ENCODE measurements around the gene LDLRAD4. TPM values are rescaled to one million over a fixed set of nuclear protein-coding genes. Genes with fewer than 3 reads are reported as not detected.
A peak's percentile ranks its signal among the peaks of the same experiment; 100 is the strongest.

The LDLRAD4 gene
- total RNA-seq, 1 experiment from 2014 or later, result 3.6 TPM

DNA sequence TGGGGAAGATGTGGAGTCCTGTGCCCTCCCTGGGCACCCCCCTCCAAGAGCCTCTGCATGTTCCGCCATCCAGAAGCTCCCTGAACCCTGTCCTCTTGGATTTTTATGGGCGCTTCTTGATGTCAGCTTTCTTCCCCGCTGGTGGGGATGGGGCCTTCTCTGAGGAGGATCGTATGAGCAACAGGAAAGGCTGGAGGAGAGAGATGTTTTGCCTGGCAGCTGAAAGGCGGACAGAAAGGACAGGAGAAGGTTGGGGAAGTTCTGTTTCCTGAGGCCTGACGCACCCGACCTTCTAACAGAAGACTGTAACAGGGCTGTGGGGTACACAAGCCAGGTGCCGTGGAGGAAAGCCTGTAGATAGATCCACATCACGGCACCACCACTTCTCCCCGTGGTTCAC lies 238.8 kb downstream of the LDLRAD4 start:
- H3K36me3 ChIP-seq (ENCODE audit: insufficient read depth, low read length, poor library complexity, severe bottlenecking), result no peaks in the 10 kb centered on the region
- CTCF ChIA-PET, result no interaction called here
- intact Hi-C loops (cut with micrococcal nuclease; ENCODE audit: unreplicated experiment), result no loop called here
- POLR2A ChIA-PET (ENCODE audit: low non-redundant PET), result no interaction called here
- H3K4me1 ChIP-seq (ENCODE audit: insufficient read depth, low read length, poor library complexity, severe bottlenecking), result peaks cover 5% of the 10 kb centered on the region
- no peak for TF ChIP-seq EZH2 (IDR thresholded peaks at IDR 0.05; ENCODE audit: borderline replicate concordance, low read depth, low read length, poor library complexity, severe bottlenecking)
- TF ChIP-seq, protein P1, sequence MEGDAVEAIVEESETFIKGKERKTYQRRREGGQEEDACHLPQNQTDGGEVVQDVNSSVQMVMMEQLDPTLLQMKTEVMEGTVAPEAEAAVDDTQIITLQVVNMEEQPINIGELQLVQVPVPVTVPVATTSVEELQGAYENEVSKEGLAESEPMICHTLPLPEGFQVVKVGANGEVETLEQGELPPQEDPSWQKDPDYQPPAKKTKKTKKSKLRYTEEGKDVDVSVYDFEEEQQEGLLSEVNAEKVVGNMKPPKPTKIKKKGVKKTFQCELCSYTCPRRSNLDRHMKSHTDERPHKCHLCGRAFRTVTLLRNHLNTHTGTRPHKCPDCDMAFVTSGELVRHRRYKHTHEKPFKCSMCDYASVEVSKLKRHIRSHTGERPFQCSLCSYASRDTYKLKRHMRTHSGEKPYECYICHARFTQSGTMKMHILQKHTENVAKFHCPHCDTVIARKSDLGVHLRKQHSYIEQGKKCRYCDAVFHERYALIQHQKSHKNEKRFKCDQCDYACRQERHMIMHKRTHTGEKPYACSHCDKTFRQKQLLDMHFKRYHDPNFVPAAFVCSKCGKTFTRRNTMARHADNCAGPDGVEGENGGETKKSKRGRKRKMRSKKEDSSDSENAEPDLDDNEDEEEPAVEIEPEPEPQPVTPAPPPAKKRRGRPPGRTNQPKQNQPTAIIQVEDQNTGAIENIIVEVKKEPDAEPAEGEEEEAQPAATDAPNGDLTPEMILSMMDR (conservative IDR thresholded peaks at IDR 0.05; ENCODE audit: low read depth, low read length), result no peak
- H3K27ac ChIP-seq (ENCODE audit: low read depth, low read length, poor library complexity, severe bottlenecking), result no peak overlapping the region
- no peaks in the 10 kb centered on the region for H3K27me3 ChIP-seq (replicated peaks; ENCODE audit: insufficient read depth, low read depth, low read length, poor library complexity)
- no TSS peak for BruUV-seq (replicated peaks)
- DNase-seq (ENCODE audit: low spot score), result no peak
- no peaks in the 10 kb centered on the region for H3K9me3 ChIP-seq (ENCODE audit: low read depth, low read length, poor library complexity, severe bottlenecking)
- H3K4me3 ChIP-seq (ENCODE audit: low read depth, low read length, poor library complexity, severe bottlenecking), result no peak overlapping the region

DNA sequence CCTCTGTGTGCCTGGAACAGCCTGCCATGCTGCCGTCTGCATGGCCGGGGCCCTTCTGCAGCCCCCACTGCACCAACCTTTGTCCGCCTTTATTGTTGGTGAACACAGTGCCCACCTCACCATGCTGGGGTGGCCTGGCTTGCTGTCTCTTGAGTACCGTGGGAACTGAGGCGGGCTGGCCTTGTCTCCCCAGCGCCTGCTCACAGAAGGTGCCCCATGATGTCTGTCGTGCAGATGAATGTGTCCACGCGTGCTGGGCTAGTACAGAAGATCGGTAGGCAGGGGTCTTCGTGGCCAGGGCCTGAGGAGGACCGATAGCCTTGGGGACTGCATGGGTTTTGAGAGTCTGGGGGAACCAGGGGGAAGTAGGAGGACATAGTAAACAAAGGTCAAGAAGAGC lies 242.4 kb downstream of the LDLRAD4 start:
- DNase-seq (ENCODE audit: low spot score), result no peak
- no TSS peak for BruUV-seq (replicated peaks)
- intact Hi-C loops (cut with micrococcal nuclease; ENCODE audit: unreplicated experiment), result loop anchor here (10.0 kb wide), 1 partner anchor 54 kb away; no protein-coding TSS in a partner anchor
- H3K4me3 ChIP-seq (ENCODE audit: low read depth, low read length, poor library complexity, severe bottlenecking), result no peak overlapping the region
- ChIA-PET CTCF (no interaction called here), POLR2A (ENCODE audit: low non-redundant PET) (no interaction called here)
- peaks cover 25% of the 10 kb centered on the region for H3K4me1 ChIP-seq (ENCODE audit: insufficient read depth, low read length, poor library complexity, severe bottlenecking)
- no peak for TF ChIP-seq EZH2 (IDR thresholded peaks at IDR 0.05; ENCODE audit: borderline replicate concordance, low read depth, low read length, poor library complexity, severe bottlenecking)
- TF ChIP-seq, protein P1 (conservative IDR thresholded peaks at IDR 0.05; ENCODE audit: low read depth, low read length), result no peak
- no peak overlapping the region for H3K27ac ChIP-seq (ENCODE audit: low read depth, low read length, poor library complexity, severe bottlenecking)
- H3K36me3 ChIP-seq (ENCODE audit: insufficient read depth, low read length, poor library complexity, severe bottlenecking), result no peaks in the 10 kb centered on the region
- no peaks in the 10 kb centered on the region for H3K9me3 ChIP-seq (ENCODE audit: low read depth, low read length, poor library complexity, severe bottlenecking)
- H3K27me3 ChIP-seq (replicated peaks; ENCODE audit: insufficient read depth, low read depth, low read length, poor library complexity), result no peaks in the 10 kb centered on the region

DNA sequence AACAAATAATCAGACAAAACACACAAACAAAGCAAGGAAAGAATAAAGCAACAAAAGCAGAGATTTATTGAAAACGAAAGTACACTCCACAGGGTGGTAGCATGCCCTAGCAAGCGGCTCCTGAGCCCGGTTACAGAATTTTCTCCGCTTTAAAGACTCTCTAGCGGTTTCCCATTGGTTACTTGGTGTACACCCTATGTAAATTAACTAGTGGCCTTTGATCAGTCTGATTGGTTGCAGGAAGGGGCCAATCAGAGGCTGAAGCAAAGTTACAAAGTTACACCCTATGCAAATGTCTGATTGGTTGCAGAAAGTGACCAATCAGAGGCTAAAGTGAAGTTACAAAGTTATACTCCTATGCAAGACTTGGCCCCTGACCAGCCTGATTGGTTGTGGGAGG lies 242.9 kb downstream of the LDLRAD4 start:
- no peak overlapping the region for H3K4me3 ChIP-seq (ENCODE audit: low read depth, low read length, poor library complexity, severe bottlenecking)
- H3K36me3 ChIP-seq (ENCODE audit: insufficient read depth, low read length, poor library complexity, severe bottlenecking), result no peaks in the 10 kb centered on the region
- H3K27ac ChIP-seq (ENCODE audit: low read depth, low read length, poor library complexity, severe bottlenecking), result no peak overlapping the region
- ChIA-PET POLR2A (ENCODE audit: low non-redundant PET) (no interaction called here), CTCF (no interaction called here)
- peaks cover 27% of the 10 kb centered on the region for H3K4me1 ChIP-seq (ENCODE audit: insufficient read depth, low read length, poor library complexity, severe bottlenecking)
- intact Hi-C loops (cut with micrococcal nuclease; ENCODE audit: unreplicated experiment), result loop anchor here (10.0 kb wide), 1 partner anchor 53 kb away; no protein-coding TSS in a partner anchor
- no TSS peak for BruUV-seq (replicated peaks)
- H3K9me3 ChIP-seq (ENCODE audit: low read depth, low read length, poor library complexity, severe bottlenecking), result no peaks in the 10 kb centered on the region
- peak; percentile 41 for DNase-seq (ENCODE audit: low spot score)
- H3K27me3 ChIP-seq (replicated peaks; ENCODE audit: insufficient read depth, low read depth, low read length, poor library complexity), result no peaks in the 10 kb centered on the region
- TF ChIP-seq, protein P1 (conservative IDR thresholded peaks at IDR 0.05; ENCODE audit: low read depth, low read length), result no peak
- no peak for TF ChIP-seq EZH2 (IDR thresholded peaks at IDR 0.05; ENCODE audit: borderline replicate concordance, low read depth, low read length, poor library complexity, severe bottlenecking)

All from A673 (cell line).